Liver (tissue), 9 donors: ENCODE measurements around the gene TRABD. TPM values are rescaled to one million over a fixed set of nuclear protein-coding genes. Genes with fewer than 3 reads are reported as not detected.

Experiments
- DNase-seq: peaks from one replicate; pipeline ENCODE4 v3.0.0-alpha.2; 2017; ENCODE audit warnings: low spot score
- H3K27ac ChIP-seq, 2 donors: one replicate each; pipeline ENCODE4 v1.7.0; 2013; ENCODE audit warnings: inconsistent platforms in 2 of 2, low read length in 2 of 2, control low read depth in 1 of 2, low read depth in 1 of 2, mild to moderate bottlenecking in 1 of 2
- H3K27me3 ChIP-seq, 4 donors: one replicate each; pipeline versions ENCODE4 v1.6.1 to v1.7.0; 2013; ENCODE audit warnings: low read length in 3 of 4, inconsistent platforms in 1 of 4, mild to moderate bottlenecking in 1 of 4, moderate library complexity in 1 of 4; ENCODE audit not compliant: control insufficient read depth in 4 of 4, insufficient read depth in 4 of 4
- H3K36me3 ChIP-seq, 4 donors: one replicate each; pipeline versions ENCODE4 v1.6.1 to v1.7.0; 2013; ENCODE audit warnings: low read length in 3 of 4, mild to moderate bottlenecking in 3 of 4, low read depth in 1 of 4, moderate library complexity in 1 of 4; ENCODE audit not compliant: control insufficient read depth in 4 of 4, insufficient read depth in 3 of 4
- H3K4me1 ChIP-seq, 4 donors: one replicate each; pipeline versions ENCODE4 v1.6.1 to v1.7.0; 2013; ENCODE audit warnings: low read length in 3 of 4, mild to moderate bottlenecking in 3 of 4, moderate library complexity in 1 of 4; ENCODE audit not compliant: control insufficient read depth in 4 of 4, insufficient read depth in 4 of 4
- H3K4me3 ChIP-seq, 3 donors: one replicate each; pipeline versions ENCODE4 v1.6.1 to v1.7.0; 2013; ENCODE audit warnings: low read length in 3 of 3, control low read depth in 1 of 3, low read depth in 1 of 3, mild to moderate bottlenecking in 1 of 3
- H3K9ac ChIP-seq, 2 donors: one replicate each; pipeline ENCODE4 v1.7.0; 2013; ENCODE audit warnings: low read length in 2 of 2, mild to moderate bottlenecking in 2 of 2, moderate library complexity in 2 of 2, control low read depth in 1 of 2, low read depth in 1 of 2
- H3K9me3 ChIP-seq, 4 donors: one replicate each; pipeline versions ENCODE4 v1.6.1 to v1.7.0; 2013; ENCODE audit warnings: low read length in 3 of 4; ENCODE audit not compliant: control insufficient read depth in 4 of 4
- ATF3 ChIP-seq: IDR thresholded peaks from 2 replicates; pipeline ENCODE4 v1.6.1; 2016; ENCODE audit warnings: antibody characterized with exemption
- FOXA1 ChIP-seq: IDR thresholded peaks from 2 replicates; pipeline ENCODE4 v1.6.1; 2016; ENCODE audit warnings: antibody characterized with exemption
- FOXA2 ChIP-seq: IDR thresholded peaks from 2 replicates; pipeline ENCODE4 v1.6.1; 2016; ENCODE audit warnings: antibody characterized with exemption
- GABPA ChIP-seq, 2 donors: IDR thresholded peaks in 1 of 2; conservative IDR thresholded peaks in 1 of 2; 2 replicates each; pipeline ENCODE4 v1.6.1; 2016; ENCODE audit warnings: antibody characterized with exemption in 2 of 2, mild to moderate bottlenecking in 1 of 2, moderate library complexity in 1 of 2
- HNF4G ChIP-seq: IDR thresholded peaks from 2 replicates; pipeline ENCODE4 v1.6.1; 2016; ENCODE audit warnings: antibody characterized with exemption
- MAX ChIP-seq: IDR thresholded peaks from 2 replicates; pipeline ENCODE4 v1.6.1; 2016; ENCODE audit warnings: antibody characterized with exemption
- NR2F2 ChIP-seq: IDR thresholded peaks from 2 replicates; pipeline ENCODE4 v1.6.1; 2016; ENCODE audit warnings: antibody characterized with exemption
- RAD21 ChIP-seq, 2 donors: IDR thresholded peaks; 2 replicates each; pipeline ENCODE4 v1.6.1; 2016; ENCODE audit warnings: antibody characterized with exemption in 2 of 2, mild to moderate bottlenecking in 2 of 2
- REST ChIP-seq: IDR thresholded peaks from 2 replicates; pipeline ENCODE4 v1.6.1; 2016; ENCODE audit warnings: antibody characterized with exemption, mild to moderate bottlenecking
- RXRA ChIP-seq, 2 donors: IDR thresholded peaks; 2 replicates each; pipeline ENCODE4 v1.6.1; 2017 to 2018; ENCODE audit warnings: antibody characterized with exemption in 2 of 2, mild to moderate bottlenecking in 1 of 2
- TAF1 ChIP-seq: conservative IDR thresholded peaks from 2 replicates; pipeline ENCODE4 v1.6.1; 2016; ENCODE audit warnings: antibody characterized with exemption, mild to moderate bottlenecking
- YY1 ChIP-seq: IDR thresholded peaks from 2 replicates; pipeline ENCODE4 v1.6.1; 2016; ENCODE audit warnings: antibody characterized with exemption, mild to moderate bottlenecking
- ZBTB33 ChIP-seq: IDR thresholded peaks from 2 replicates; pipeline ENCODE4 v1.6.1; 2016; ENCODE audit warnings: antibody characterized with exemption
- WGBS: extraction: QIAGEN DNeasy Blood & Tissue Kit; methylation state at CpG from one replicate; pipeline ENCODE4 v1.1.7; 2013; 5-methylcytosine and 5-hydroxymethylcytosine counted together
- polyA plus RNA-seq, 2 donors: library from polyadenylated mRNA; stranded (reverse) in 1 of 2; unstranded in 1 of 2; fragments of 200-250 nt in 1 of 2; fragments of >200 nt in 1 of 2; fragmentation: Nextera tagmentation in 1 of 2; extraction: Ambion mirVana in 1 of 2; gene quantifications; one replicate each; pipeline versions ENCODE4 v1.2.1 to v1.2.3, GENCODE V29; 2013 to 2015
- total RNA-seq, 2 donors: library from RNA; depleted of rRNA; stranded (reverse); fragments of >200 nt; gene quantifications; one replicate each; pipeline ENCODE4 v1.2.3, GENCODE V29; 2014
- donor health status: healthy.
- donor health status: healthy.
- donor health status: healthy.
- donor health status: healthy.
- donor health status: healthy.

The TRABD gene
- total and polyA plus RNA-seq, 4 donors, result 10.5 to 29.7 (median 16.4) TPM

GRCh38 chr22:50225200-50225969, 39.7 kb downstream of the TRABD start:
- Histone ChIP-seq H3K27me3 (no peaks in the 10 kb centered on the region), H3K4me1 (no peaks in the 10 kb centered on the region), H3K4me3 (no peak overlapping the region), H3K27ac (no peak overlapping the region), H3K36me3 (peaks cover 18 to 75% (median 31%) of the 10 kb centered on the region in 4 donors), H3K9me3 (no peaks in the 10 kb centered on the region), H3K9ac (no peak overlapping the region)
- no peak for TF ChIP-seq GABPA (IDR thresholded peaks at IDR 0.05 in 1 of 2, conservative IDR thresholded peaks at IDR 0.05 in 1 of 2)
- no peak for TF ChIP-seq MAX
- TF ChIP-seq NR2F2, result no peak
- no peak for TF ChIP-seq REST
- no peak for TF ChIP-seq FOXA2
- no peak for TF ChIP-seq FOXA1
- no peak for TF ChIP-seq YY1
- no peak for TF ChIP-seq TAF1
- no peak for TF ChIP-seq ATF3
- no peak for TF ChIP-seq RXRA (IDR thresholded peaks at IDR 0.05)
- no peak for TF ChIP-seq HNF4G
- no peak for TF ChIP-seq ZBTB33
- WGBS, result 88% methylated on average over 24 of the region's 24 CpGs
- peak; percentile 74 for DNase-seq

GRCh38 chr22:50226063-50226874, 40.6 kb downstream of the TRABD start:
- Histone ChIP-seq H3K9ac (no peak overlapping the region), H3K36me3 (peaks cover 18 to 67% (median 27%) of the 10 kb centered on the region in 4 donors), H3K4me3 (no peak overlapping the region), H3K27ac (no peak overlapping the region), H3K9me3 (no peaks in the 10 kb centered on the region), H3K27me3 (no peaks in the 10 kb centered on the region), H3K4me1 (no peaks in the 10 kb centered on the region)
- WGBS, result 95% methylated on average over 31 of the region's 31 CpGs
- TF ChIP-seq RAD21 (IDR thresholded peaks at IDR 0.05) (no peak), ZBTB33 (no peak)
- DNase-seq, result no peak
